HL-60 (cell line): ENCODE data around the gene CADM1.

ENCODE experiments used
- DNase-seq, 2 experiments: peaks; one replicate each; pipeline ENCODE4 v3.0.0-alpha.2; 2010 to 2020; ENCODE audit warnings: low read depth in 1 of 2, low spot score in 1 of 2
- H3K27ac ChIP-seq: fragments of 250-450 bp; sonication (Bioruptor Pico); replicated peaks from 2 replicates; pipeline ENCODE4 v1.5.1; 2020; ENCODE audit warnings: mild to moderate bottlenecking, moderate library complexity
- H3K27me3 ChIP-seq: fragments of 250-450 bp; sonication (Bioruptor Pico); 2 replicates; pipeline ENCODE4 v1.5.1; 2021; ENCODE audit warnings: mild to moderate bottlenecking, moderate library complexity; ENCODE audit not compliant: insufficient read depth, poor library complexity, severe bottlenecking
- H3K4me3 ChIP-seq: replicated peaks from 2 replicates; pipeline ENCODE4 v1.5.1; 2011; ENCODE audit warnings: mild to moderate bottlenecking, control low read depth, low read length; ENCODE audit not compliant: insufficient read depth
- CTCF ChIP-seq: IDR thresholded peaks from one replicate; pipeline ENCODE4 v1.5.1; 2011; ENCODE audit warnings: low read length, control low read depth, inconsistent platforms; ENCODE audit not compliant: insufficient read depth
- GABPA ChIP-seq: IDR thresholded peaks from 2 replicates; pipeline ENCODE4 v1.6.1; 2012; ENCODE audit warnings: low read depth
- POLR2AphosphoS5 ChIP-seq: IDR thresholded peaks from 2 replicates; pipeline ENCODE4 v1.6.1; 2012; ENCODE audit warnings: low read depth
- REST ChIP-seq: IDR thresholded peaks from 2 replicates; pipeline ENCODE4 v1.6.1; 2012; ENCODE audit warnings: low read depth; ENCODE audit not compliant: insufficient replicate concordance
- SPI1 ChIP-seq: IDR thresholded peaks from 2 replicates; pipeline ENCODE4 v1.6.1; 2012; ENCODE audit warnings: low read depth, mild to moderate bottlenecking, borderline replicate concordance

CADM1 gene

GRCh38 chr11:115128226-115128625 is 376.0 kb downstream of the CADM1 start:
- TF ChIP-seq CTCF (no peak), POLR2AphosphoS5 (no peak), GABPA (no peak), REST (no peak), SPI1 (no peak)

GRCh38 chr11:115127790-115128189 is 376.4 kb downstream of the CADM1 start:
- no peak overlapping the region for H3K4me3 ChIP-seq
- no peaks in the 10 kb centered on the region for H3K27me3 ChIP-seq
- TF ChIP-seq SPI1 = no peak
- TF ChIP-seq CTCF = no peak
- no peak for TF ChIP-seq REST
- TF ChIP-seq GABPA = no peak
- TF ChIP-seq POLR2AphosphoS5 = no peak
- DNase-seq = no peak
- H3K27ac ChIP-seq = no peak overlapping the region

More at GRCh38 chr11:115128226-115128625, 376.0 kb downstream of the CADM1 start:
- no peaks in the 10 kb centered on the region for H3K27me3 ChIP-seq
- DNase-seq = no peak
- H3K4me3 ChIP-seq = no peak overlapping the region
- no peak overlapping the region for H3K27ac ChIP-seq

GRCh38 chr11:115126515-115127208 is 377.6 kb downstream of the CADM1 start:
- no peak overlapping the region for H3K4me3 ChIP-seq
- TF ChIP-seq SPI1 = no peak
- TF ChIP-seq CTCF = no peak
- TF ChIP-seq REST = no peak
- no peak for TF ChIP-seq POLR2AphosphoS5
- TF ChIP-seq GABPA = no peak
- no peaks in the 10 kb centered on the region for H3K27me3 ChIP-seq
- no peak overlapping the region for H3K27ac ChIP-seq
- DNase-seq = no peak
